Left colon (tissue), 2 donors: ENCODE measurements around the gene OIT3. TPM values are rescaled to one million over a fixed set of nuclear protein-coding genes. Genes with fewer than 3 reads are reported as not detected.

Experiments used
- ATAC-seq: fragments of 200-7000 bp; cut with Tn5 transposase; one replicate; pipeline ENCODE4 v1.9.1; 2020; ENCODE audit warnings: mild to moderate bottlenecking, moderate library complexity
- DNase-seq, 2 donors: peaks; one replicate each; pipeline ENCODE4 v3.0.0-alpha.2; 2020
- intact Hi-C, 2 donors: fragments of 100-400 bp; cut with DNase I in 1 of 2; cut with micrococcal nuclease in 1 of 2; formaldehyde crosslinking; loops; one replicate each; pipeline versions ENCODE4 v1.11.2 to v1.14.0; 2022; cut with DNase I, micrococcal nuclease
- long read RNA-seq: library from polyadenylated mRNA; unstranded; transcript quantifications from one replicate; pipeline ENCODE4 v2.0.0, GENCODE V29; 2021
- total RNA-seq, 2 donors: library from RNA; stranded (reverse); fragmentation: NEBNext Ultra II Directional; extraction: Animal tissue kit (Norgen Biotek cat#: 25700); gene quantifications; one replicate each; pipeline ENCODE4 v1.2.1, GENCODE V29; 2021
- donor health status: DM: no; HTN: no; CAD: no.
- donor health status: DM: yes; HTN: yes; CAD: no.

Gene OIT3
- total RNA-seq = under 1 TPM; 0.12 to 0.25 TPM
- long read RNA-seq = 0 reads

- no peak for ATAC-seq
- intact Hi-C loops = no loop called here
Observed at GRCh38 chr10:72893136-72893798, at the start of gene OIT3. OIT3 (plus strand) TSS chr10:72893739; CDS start chr10:72893799, 60 bp downstream.

DNA sequence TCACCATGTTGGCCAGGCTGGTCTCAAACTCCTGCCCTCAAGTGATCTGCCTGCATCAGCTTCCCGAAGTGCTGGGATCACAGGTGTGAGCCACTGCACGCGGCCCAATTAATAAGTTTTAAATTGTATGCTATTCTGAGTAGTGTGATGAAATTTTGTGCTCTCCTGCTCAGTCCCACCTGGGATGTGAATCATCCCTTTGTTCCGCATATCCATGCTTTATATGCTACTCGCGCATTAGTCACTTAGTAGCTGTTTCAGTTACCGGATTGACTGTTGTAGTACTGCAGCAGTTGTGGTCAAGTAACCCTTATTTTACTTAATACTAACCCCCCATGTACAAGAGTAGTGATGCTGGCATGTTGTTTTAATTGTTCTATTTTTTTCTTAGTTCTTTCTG, 47.3 kb upstream of the OIT3 start:
- intact Hi-C loops = no loop called here
- DNase-seq = no peak
- ATAC-seq = no peak

More at GRCh38 chr10:72893136-72893798, at the start of gene OIT3:
- no peak for DNase-seq

DNA sequence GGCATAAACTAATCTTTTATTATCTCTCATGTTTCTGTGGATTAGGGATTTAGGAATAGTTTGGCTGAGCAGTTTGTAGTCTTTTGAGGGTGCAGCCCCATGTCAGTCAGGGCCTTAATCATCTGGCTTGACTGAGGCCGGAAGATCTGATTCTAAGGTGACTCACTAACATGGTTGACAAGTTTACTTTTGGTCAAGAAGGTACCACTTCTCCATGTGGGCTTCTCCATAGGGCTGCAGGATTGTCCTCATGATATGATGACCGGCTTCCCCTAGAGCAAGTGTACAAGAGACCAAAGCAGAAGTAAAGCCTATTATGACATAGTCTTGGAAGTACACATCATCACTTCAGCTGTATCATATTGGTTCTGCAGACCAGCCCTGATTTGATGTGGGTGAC, 45.9 kb upstream of the OIT3 start:
- DNase-seq (no peak), ATAC-seq (no peak)
- intact Hi-C loops = no loop called here

DNA sequence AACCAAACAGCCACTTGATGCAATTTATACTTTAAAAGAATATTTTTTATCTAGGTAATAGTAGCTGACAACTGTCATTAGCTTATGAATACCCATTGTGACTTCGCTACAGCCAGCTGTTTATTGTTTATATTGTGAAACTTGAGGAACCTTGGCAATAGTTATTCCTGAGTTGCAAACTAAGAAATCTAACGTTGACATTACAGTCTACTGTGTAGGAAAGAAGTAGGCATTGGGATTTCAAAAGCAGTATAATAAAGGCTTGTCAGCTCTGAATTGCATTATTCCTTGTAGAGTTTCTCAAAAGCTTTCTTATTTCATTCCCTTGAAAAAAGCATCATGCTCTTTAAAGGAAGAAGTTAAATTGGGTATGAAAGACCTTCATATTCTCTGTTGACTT, 42.7 kb upstream of the OIT3 start:
- ATAC-seq = no peak
- intact Hi-C loops = no loop called here
- no peak for DNase-seq

GRCh38 chr10:72851509-72851908, 42.0 kb upstream of the OIT3 start:
- intact Hi-C loops = no loop called here
- DNase-seq (no peak), ATAC-seq (no peak)

DNA sequence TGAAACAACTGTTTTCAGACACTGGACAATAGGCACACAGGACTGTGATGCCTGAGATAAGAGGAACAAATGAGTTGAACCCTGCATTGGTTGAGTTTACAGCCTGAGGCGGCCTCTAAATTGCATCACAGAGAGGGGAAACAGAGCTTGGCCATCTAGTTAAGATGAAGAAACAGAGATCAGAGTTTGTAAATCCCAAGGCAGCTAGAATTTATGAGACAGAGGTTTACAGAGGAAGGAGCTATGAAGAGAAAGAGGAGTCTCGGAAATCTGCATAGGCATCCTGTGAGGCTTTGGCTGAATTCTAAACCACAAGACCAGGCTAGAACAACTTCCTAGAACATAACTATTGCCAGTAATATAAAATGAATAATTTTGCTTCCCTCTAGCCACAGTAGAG, 41.0 kb upstream of the OIT3 start:
- DNase-seq (no peak), ATAC-seq (no peak)
- intact Hi-C loops = no loop called here

DNA sequence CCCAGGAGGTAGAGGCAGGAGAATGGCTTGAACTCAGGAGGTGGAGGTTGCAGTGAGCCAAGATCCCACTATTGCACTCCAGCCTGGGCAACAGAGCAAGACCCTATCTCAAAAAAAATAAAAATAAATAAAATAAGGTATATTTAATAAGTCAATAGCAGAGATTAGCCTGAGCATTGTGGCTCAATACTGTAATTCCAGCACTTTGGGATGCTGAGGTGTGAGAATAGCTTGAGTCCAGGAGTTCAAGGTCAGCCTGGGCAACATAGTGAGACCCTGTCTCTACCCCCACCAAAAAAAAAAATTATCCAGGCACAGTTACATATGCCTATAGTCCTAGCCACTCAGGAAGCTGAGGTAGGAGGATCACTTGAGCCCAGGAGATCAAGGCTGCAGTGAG, 38.4 kb upstream of the OIT3 start:
- ATAC-seq (no peak), DNase-seq (no peak)
- intact Hi-C loops = no loop called here

GRCh38 chr10:72855790-72856189, 37.7 kb upstream of the OIT3 start:
- ATAC-seq (no peak), DNase-seq (no peak)
- intact Hi-C loops = no loop called here

- intact Hi-C loops = no loop called here
- no peak for ATAC-seq
- DNase-seq = no peak
Observed at GRCh38 chr10:72858067-72858466, 35.5 kb upstream of the OIT3 start.

DNA sequence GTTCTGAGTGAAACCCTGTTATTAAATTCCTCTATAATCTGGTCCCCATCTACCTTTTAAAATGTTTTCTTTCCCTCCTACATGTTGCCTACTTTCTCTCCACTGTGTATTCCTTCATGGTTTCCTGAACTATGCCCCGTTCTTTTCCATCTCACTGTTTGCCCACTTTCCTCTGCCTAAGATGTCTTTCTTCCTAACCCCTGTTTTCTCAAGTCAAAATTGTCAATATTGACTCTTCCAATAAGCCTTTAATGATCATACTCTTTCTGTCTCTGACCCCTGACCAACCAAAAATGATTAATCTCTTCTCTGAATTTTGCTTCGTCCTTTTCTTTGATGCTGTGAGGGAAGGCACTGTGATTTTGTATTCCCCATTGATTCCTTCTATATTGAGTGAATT, 30.6 kb upstream of the OIT3 start:
- intact Hi-C loops = no loop called here
- DNase-seq (no peak), ATAC-seq (no peak)

GRCh38 chr10:72875250-72876055, 18.1 kb upstream of the OIT3 start:
- no peak for DNase-seq
- intact Hi-C loops = no loop called here
- ATAC-seq = peak; percentile 61

- intact Hi-C loops = no loop called here
- no peak for ATAC-seq
Observed at GRCh38 chr10:72879245-72879644, 14.3 kb upstream of the OIT3 start.

DNA sequence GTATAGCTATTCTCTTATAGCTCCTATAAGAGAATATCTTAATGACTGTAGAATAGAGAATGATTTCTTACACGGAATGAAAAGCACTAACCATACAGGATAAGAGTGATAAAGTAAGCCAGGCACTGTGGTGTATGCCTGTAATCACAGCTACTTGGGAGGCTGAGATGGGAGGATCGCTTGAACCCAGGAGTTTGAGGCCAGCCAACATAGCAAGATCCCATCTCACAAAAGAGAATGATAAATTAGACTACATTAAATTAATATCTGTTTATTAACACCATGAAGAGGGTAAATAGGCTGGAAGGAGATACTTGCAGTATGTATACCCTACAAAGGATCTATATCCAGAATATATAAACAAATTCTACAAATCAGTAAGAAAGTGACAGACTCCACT, 12.2 kb upstream of the OIT3 start:
- DNase-seq = no peak
- ATAC-seq = no peak
- intact Hi-C loops = no loop called here

More at GRCh38 chr10:72879245-72879644, 14.3 kb upstream of the OIT3 start:
- no peak for DNase-seq

GRCh38 chr10:72883861-72884260, 9.7 kb upstream of the OIT3 start:
- ATAC-seq = no peak
- intact Hi-C loops = no loop called here
- no peak for DNase-seq

- intact Hi-C loops = no loop called here
- ATAC-seq (no peak), DNase-seq (no peak)
Observed at GRCh38 chr10:72885953-72886352, 7.6 kb upstream of the OIT3 start.

GRCh38 chr10:72886621-72887020, 6.9 kb upstream of the OIT3 start:
- ATAC-seq = no peak
- intact Hi-C loops = no loop called here

GRCh38 chr10:72887043-72887442, 6.5 kb upstream of the OIT3 start:
- intact Hi-C loops = no loop called here
- ATAC-seq = no peak
- DNase-seq = no peak

More at GRCh38 chr10:72886621-72887020, 6.9 kb upstream of the OIT3 start:
- DNase-seq = no peak

GRCh38 chr10:72888151-72888638, 5.3 kb upstream of the OIT3 start:
- no peak for DNase-seq
- ATAC-seq = no peak
- intact Hi-C loops = no loop called here

GRCh38 chr10:72889391-72889831, 4.1 kb upstream of the OIT3 start:
- intact Hi-C loops = no loop called here
- DNase-seq = no peak
- peak; percentile 30 for ATAC-seq

GRCh38 chr10:72890086-72890485, 3.5 kb upstream of the OIT3 start:
- ATAC-seq = no peak
- DNase-seq = no peak
- intact Hi-C loops = no loop called here
